Erythroblast (primary cell): Measurements from ENCODE around the gene MYO16.

Experiments used
- GATA1 ChIP-seq: IDR thresholded peaks from 2 replicates; pipeline ENCODE4 v1.6.1; 2011; ENCODE audit warnings: low read depth, mild to moderate bottlenecking, control low read depth, low read length, moderate library complexity
- POLR2A ChIP-seq: IDR thresholded peaks from 2 replicates; pipeline ENCODE4 v1.6.1; 2011; ENCODE audit warnings: mild to moderate bottlenecking, low read length

DNA sequence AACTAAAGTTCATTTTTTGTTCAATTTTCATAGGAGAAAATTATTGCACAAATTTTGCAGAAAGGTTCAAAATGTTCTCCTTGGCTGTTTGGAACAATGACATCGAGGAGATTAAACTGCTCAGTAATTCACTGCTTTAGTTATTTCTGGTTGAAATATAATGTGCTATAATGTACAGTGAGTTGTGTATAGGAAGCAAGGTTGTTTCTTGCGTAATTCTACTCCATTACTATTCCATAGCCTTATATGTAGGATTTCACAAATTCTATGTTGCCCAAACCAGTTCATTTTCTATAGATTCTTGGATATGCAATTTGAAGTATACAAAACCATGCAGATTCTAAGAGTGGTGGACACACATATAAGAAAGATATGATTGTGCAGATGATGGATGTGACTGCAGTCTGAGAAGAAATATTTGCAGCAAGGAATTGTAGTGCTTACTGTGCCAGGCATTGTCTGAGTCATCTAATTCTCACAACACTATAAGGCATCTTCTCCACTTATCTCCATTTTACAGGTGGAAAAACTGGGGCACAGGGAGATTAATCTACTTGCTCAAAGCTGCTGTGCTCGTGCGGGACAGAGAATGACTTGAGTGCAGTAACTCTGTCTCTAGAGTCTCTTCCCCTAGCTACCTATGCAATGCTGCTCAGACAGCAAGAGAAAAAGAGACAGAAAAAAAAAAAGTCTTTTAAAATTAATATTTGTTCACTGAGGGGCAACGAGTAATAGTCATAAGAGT, 515.5 kb downstream of the MYO16 start:
- no peak for TF ChIP-seq POLR2A
- no peak for TF ChIP-seq GATA1
